ENCODE results near the gene RGS13. TPM values are rescaled to one million over a fixed set of nuclear protein-coding genes. Genes with fewer than 3 reads are reported as not detected.

RGS13 gene
- polyA plus RNA-seq, 1 donor from 2014 or later, result 0.33 TPM

Other genes with a start within 250 kb of the RGS13 start
- gene RGS1, start 60.4 kb upstream of the RGS13 start, polyA plus RNA-seq, result 119 TPM
- gene RGS2, start 172.9 kb downstream of the RGS13 start, polyA plus RNA-seq, result 244 TPM

Data from IgD-negative memory B cell (primary cell).